HG02571 (cell line): Measurements from ENCODE around the gene INAFM2.

Source experiments
- ATAC-seq: cut with Tn5 transposase; IDR thresholded peaks from one replicate; pipeline ENCODE4 v1.9.1; 2021; ENCODE audit warnings: mild to moderate bottlenecking, moderate library complexity; ENCODE audit not compliant: unreplicated experiment

Gene INAFM2

DNA sequence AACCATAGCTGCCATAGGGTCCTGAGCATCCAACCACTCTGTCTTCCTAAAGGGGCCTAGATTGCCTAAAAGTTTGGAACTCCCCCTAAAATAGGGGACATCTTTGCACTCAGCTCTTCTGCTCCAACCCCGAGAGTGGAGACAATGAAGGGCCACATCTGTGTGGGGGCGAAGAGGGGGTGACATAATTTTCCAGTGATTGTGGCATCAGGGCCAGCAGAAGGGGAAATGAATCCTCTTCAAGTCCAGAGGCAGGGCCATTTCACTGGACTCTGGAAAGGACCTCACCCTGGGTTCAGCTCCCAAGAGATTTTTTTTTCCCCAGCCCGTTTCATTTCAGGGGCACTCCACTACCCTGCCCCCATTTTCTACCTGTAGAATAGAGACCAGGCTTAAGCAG lies 36.0 kb upstream of the INAFM2 start:
- no peak for ATAC-seq

DNA sequence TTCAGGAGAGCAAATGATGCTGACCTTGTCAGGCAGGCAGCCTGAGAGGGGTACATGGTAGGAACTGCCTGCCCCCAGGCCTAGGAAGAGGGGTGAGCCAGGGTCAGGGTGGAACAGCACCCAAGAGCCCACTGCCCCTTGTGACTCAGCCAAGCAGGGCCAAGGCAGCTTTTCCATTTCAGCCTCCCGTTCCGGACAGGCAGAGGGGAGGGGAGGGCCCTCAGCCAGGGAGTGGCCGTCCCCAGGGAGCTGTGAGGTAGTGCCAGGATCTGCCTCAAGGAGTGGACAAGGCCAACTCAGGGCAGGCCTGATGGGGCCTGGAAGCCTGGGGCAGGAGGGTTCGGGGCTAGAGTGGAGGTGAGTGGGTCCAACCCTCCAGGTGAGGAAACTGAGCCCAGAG lies 35.5 kb upstream of the INAFM2 start:
- no peak for ATAC-seq

DNA sequence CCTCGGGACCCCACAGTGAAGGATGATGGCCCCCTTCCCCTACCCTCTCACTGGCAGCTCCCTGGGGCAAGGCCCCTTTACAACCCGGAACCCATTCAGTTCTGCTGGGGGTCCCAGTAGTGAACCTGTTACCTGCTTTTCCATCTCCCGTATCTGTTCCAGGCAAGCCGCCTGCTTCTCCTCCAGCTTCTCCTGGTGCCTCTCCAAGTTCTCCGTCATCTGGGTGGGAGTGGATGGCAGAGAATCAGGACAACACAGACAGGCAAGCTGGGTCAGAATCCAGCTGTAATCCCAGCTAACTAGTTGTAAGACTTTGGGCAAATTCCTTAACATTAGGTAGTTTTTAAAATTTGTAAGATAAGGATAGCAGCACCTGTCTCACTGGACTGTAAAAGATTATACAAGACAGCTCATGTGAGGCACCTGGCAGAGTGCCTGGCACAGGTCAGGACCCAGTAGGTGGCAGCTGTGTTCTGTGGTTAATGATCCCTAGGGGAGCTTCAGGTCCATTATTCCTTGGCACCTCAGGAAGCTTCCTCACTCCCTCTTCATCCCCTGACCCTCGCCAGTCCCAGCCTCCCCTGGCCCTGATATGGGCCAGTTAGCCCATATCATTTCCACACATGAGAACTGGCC lies 34.2 kb upstream of the INAFM2 start:
- ATAC-seq: no peak

DNA sequence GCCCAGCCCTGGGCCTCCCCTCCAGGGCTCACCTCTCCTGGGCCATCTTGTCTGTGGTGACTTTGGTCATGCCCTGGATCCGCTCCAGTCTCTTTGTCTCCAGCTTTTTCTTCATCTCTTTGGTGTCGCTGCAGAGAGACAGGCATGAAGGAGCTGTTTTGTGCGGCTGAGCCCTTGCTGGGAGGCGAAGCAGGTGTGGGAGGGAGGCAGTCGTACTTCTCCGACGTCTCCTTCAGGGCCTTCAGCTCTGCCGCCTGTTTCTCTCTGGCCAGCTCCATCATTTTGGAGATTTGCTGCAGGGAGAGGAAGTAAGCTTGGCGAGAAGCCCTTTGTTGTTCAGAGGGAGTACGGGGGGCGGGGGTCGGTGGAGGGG lies 33.0 kb upstream of the INAFM2 start:
- ATAC-seq: no peak

DNA sequence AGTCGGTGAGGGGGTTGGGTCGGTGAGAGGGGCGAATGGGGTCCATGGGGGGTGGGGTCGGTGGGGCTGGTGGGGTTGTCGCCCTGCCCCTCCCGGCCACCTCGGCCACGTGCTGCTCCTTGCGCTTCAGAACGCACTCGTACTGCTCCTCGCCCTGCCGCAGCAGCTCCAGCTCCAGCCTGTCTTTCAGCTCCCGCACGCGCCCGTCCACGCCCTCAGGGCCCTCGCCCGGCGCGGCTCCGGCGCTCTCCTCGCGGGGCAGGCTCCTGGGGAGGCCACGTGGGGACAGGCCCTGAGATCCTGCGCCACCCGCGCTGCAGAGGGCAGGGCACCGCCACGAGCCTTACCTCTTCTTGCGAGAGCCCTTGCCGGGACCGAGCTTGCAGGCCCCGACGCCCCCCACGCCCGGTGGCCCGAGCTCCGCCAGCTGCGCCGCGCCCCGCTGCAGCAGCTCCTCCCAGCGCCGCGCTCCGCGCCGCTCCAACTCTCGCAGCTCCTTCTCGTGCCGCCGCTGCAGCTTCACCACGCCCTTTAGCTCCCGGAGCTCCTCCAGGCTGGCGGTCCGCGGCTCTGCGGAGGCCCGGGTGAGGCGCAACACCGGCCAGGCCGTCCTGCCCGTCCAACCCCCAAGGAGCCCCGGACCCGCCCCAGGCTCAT lies 32.4 kb upstream of the INAFM2 start:
- no peak for ATAC-seq

DNA sequence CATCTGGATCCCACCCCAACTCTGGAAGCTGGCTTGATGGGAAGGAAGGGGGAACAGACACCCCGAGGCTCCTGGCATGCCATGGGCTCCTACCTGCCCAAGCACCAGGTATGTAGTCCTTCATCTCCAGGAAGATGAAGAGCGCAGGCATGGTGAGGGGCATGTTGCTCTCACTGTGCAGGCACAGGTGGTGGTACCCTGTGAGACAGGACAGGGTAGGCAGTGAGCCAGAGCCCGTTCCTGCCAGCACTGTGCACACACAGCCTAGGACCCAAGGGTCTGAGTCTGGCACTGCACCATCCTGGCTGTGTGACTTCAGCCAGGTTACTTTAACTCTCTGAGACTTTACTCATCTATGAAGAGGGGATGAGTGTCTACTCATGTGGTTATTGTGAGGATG lies 31.2 kb upstream of the INAFM2 start:
- no peak for ATAC-seq

DNA sequence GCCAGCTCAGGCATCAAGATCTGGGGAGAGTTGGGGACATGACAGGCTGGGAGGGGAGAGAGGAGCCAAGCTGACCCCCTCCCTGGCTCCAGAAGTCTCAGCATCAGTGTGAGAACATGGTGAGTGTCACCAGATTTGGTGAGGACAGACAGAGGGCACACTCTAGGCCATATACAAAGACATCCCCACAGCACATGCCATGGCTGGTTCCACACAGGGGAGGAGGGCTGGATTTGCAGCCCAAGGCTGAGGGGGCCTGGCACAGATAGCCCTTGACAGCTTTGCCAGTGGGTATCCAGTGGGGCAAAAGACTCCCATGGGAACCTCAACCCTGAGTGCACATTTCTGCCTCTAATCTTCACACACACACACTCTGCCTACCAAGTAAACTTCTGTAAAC lies 30.5 kb upstream of the INAFM2 start:
- ATAC-seq: no peak

DNA sequence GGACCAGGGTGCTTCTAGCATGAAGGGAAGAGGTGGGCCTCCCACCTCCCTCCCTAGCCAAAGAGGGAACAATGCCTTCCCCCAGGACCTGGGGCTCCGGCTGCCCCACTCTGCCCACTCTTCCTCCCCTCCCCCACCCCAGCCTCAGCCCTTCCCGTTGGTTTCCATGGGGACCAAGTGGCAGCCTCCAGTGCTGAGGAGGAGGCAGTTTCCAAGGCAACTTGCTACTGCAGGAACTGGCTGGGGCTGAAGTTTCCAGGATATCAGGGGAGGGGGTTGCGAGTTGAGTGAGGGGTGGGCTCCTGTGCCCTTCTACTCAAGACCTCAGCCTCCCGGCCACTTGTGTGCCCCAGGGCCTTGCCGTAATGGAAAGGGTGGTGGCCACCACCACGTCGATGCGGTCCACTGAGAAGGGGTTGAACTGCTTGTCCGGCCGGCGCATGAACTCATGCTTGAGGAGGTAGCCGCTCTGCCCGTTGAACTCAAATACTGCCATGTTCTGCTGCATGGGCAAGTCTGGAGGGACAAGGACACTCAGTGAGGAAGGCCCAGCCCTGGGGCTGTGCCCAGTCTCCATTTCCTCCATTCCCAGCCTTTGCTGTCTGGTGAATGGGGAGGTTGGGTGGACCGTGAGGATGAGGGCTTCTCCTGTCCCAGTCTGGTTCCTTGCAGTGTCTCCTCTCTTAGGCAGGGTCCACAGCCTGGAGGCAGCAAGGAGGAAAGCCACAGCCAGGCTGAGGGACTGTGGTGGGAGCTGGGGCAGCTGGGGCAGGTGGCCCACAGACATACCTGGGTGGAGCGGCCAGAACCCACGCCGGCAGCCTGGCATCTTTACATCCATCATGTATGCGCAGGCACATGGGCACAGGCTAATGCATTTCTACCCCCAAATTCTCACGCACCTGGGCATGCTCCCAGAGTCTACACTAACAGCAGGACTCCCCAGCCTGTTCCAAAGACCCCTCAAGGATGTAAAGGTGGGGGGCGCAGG lies 29.3 kb upstream of the INAFM2 start:
- ATAC-seq: no peak

DNA sequence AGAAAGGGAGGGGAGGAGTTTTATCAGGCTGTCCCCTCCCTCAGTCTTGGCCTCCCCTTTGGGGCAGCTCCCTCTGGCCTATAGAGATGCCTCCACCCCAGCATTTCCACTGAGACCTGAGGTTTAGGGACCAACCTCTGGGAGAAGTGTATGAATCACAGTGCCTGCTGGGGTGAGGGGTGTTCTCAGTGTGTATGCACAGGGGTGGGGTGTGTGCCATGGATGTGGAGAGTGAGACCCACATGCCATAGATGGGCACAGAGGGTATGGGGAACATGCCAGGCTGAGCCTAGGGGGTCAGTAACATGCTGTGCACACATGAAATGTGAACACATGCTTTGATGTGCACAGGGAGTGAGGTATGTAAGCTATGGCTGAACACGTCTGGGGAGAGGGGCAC lies 28.2 kb upstream of the INAFM2 start:
- ATAC-seq: no peak

DNA sequence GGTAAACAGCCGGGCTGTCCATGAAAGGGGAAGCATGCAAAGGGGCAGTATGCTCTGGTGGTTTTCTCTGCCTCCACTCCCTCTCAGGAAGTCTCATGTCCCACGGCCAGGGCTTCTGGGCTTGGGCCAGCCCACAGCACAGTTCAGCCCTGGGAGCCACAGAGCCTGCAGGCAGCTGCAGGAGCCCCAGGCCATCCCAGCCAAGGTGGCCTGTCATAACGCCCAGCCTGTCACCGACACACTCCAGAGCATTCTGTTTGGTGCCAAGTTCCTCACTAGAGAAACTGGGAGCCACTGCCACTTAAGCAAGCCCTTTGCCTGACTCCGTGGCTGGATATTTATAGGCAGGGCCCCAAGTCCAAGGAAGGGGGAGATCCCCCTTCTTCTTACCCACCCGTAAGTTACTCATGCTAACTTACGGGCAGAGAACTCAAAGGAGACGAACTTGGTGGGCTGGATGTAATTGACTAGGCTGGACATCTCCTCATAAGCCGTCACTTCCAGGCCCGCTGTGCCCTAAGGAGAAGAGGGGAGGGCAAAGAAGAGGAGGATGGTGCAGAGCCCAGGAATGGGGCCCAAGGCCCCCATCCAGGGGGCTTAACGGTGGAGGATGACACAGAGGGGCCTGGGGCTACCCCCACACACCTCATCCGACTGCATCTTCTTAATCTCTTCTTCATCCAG lies 27.5 kb upstream of the INAFM2 start:
- ATAC-seq: no peak

DNA sequence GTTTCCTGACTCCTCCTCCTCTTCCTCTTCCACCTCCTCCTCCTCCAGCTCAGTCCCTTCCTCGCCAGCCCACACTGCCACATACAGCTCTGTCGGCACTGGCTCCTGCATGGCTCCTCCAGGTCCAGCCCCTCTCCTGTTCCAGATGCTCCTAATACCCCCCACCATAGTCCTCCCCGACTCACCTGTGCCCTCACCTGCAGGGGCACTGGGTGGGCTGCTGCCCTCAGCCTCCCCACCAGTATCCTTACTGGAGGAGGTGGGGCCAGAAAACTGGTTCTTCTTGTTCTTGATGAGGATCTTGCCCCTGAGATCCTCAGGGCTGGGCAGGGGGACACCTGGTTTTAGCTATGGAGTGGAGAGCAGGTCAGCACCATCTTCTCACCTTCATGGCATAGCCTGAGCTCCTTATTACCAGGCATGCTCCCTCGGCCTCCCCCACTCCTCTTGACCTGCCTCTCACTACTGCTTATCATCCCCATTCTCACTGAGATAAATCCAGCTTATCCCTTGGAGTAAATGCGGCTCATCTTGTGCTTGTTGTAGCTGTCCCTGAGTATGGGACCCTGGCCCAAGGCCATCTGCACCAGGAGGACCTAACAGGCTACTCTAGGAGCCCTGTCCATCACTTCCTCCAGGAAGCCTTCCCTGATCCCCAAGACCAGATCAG lies 26.8 kb upstream of the INAFM2 start:
- ATAC-seq: no peak

DNA sequence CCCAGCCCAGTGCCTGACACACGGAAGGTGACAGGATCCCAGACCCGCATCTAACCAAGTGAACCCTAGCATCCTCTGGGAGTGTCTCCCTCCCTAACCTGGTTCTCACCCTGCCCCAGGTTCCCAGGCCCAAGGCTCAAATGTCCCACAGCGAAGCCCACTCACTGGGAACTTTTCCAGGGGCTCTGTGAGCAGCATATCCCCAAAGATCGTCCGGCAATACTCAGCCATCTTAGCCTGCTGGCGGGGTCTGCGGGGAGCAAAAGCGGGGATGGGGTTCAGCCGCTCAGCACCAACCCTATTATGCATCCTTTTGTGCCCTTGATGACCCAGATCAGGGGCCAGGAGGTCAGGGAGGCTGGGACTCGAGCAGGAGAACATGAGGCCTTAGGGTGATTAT lies 26.1 kb upstream of the INAFM2 start:
- ATAC-seq: no peak

DNA sequence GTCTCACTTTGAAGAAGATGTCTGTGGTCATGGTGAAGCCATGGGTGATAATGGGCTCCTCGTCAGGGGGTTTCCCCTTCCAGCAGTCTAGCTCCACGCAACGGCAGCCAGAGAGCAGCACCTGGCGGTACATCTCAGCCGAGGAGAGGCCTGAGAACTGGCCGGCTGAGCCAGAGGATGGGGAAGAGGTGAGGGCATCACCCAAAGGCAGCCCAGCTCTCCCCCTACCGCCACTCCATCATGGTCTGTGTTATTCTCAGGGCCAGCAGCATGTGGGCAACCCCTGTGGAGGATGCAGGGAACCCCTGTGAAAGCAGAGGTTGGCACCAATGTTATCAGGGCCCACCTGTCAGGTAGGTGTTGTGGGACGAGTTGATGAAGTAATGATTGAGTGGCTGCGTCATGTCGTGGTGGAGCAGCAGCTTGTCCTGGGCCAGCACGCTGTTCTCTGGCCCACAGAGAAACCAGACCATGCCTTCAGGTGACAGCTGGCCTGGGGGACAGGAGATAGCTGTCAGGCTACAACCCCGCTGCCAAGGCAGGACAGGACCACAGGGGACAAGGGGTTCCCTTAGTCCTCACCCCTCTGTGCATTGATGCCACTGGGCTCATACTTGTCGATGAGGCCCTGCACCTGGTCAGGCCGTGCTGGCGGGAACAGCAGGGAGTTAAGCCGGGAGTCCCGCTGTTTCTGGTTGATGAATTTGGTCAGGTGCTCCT lies 25.1 kb upstream of the INAFM2 start:
- no peak for ATAC-seq

DNA sequence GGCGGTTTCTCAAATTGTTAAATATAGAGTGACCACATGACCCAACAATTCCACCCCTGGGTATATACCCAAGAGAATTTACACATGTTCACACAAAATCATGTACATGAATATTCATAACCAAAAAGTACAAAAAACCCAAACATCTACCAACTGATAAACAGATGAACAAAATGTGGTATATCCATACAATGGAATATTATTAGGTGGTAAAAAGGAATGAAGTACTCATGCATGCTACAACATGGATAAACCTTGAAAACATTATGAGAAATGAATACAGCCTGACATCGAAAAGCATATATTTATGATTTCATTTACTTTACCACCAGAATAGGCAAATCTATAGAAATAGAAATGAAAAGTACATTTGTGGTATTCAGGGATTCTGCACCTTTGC lies 23.1 kb upstream of the INAFM2 start:
- no peak for ATAC-seq

DNA sequence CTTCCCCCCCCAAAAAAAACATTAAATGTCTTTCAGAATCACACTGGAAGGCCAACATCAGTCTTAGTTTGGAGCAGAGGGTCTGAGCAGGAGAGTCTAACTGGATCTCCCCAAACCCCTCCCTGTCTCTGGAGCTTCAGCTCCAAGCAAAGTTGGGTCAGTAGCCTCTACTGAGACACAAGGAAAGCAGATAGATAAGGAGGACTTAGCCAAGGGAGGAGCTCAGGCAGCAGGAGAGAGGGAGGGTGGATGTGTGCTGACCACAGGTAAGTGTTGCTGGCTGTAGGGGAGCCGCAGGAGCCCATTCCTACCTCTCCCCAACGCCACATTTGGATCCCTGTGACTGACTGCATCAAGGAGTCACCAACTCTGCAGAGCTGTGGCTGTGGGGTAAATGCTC lies 22.7 kb upstream of the INAFM2 start:
- no peak for ATAC-seq

DNA sequence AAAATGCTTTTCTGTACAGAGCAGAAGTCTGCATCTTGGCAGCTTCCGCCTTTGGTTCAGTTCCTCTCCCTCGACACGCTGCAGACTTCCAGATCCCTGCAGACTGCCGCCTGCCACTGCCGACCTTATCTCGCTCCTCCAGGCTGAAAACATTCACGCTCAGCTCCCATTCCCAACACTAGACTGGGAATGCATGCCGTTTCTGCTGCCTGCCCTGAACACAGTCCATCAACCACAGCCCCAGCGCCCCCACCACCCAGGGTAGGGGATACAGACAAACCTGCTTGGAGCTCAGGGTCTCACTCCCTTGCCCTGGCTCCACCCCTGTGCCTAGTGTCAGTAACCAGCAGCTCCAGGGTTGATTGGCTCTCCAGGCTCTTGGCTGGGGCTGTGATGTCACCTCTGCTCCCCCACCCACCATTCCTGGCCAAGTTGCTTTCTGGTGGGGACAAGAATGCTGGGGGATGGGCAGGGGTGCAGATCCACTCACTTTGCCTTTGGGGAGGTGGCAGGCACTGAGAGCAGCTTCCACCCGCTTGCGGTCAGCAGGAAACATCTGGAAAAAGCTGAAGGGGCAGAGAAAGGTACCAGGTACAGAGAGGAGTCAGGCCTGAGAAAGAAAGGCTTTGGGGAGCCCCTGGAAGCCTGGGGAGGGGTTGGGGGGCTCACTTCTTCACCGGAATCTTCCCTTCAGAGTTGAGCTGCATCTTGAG lies 21.9 kb upstream of the INAFM2 start:
- ATAC-seq: no peak

DNA sequence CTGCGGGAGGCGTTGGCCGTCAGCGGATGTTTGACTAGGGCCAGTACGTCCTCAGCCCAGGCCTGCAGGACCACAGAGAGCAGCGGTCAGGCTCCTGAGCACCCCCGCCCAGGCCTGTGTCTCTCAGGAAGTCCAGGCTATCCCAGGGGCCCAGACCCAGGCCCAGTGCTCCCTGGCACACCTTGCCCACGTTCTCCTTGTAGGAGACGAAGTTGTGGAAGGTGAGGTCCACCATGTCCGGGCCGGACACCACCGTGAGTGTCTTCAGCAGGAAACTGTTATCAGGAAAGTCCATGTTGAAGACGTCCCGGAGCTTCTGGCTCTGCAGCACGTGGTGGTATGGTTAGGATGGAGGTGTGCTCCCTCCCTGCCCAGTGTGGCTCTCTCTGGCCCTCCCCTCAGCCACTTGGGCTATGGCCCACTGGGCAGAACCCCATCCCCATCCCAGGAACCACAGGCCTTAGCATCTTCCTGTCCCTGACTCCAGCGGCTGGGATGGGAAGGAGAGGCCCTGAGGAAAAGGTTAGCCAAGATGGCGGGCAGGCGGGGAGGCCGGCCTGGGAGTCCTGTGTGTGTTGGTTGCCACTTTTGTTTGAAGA lies 21.1 kb upstream of the INAFM2 start:
- ATAC-seq: no peak

DNA sequence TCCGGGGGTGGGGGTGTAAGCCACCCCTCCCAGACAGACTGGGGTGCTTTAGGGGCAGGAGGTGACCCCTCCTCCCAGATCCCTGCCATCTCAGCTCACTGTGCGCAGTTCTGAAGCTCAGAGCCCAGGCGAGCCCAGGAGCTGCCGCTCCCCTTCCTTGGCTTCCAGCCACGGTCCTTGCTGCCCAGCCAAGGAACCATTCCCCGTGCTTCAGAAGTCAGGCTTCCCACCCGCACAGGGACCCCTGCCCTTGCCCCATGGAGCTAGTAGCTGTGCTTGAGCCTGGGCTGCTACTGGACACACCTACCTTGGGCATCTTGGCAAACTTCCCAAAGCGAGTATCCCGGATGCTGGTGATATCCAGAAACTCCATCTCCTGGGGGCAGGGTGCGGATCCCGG lies 20.5 kb upstream of the INAFM2 start:
- no peak for ATAC-seq

DNA sequence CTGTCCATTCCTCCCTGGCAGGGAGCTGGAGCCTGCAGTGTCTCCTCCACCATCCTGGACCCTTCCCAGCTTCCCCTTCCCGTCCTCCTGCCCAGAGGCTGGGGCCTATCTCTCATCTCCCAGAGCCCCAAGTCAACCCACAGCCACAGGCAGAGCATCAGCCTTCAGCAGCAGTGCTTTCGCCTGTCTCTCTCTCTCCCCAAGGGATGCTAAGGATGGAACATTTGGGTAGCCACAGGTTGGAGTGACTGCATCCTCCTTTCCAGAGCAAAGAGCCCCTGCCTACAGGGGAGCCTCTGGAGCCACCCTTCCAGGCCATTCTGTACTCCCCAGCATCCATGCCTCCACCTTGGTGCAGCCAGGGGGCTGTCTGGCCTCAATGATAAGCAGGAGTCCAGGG lies 19.9 kb upstream of the INAFM2 start:
- no peak for ATAC-seq
